ENCODE data around the gene MLXIPL. TPM values are rescaled to one million over a fixed set of nuclear protein-coding genes. Genes with fewer than 3 reads are reported as not detected.
"Not testable (repeated sequence)": the region's sequence is repeated elsewhere in the genome, so short reads cannot be mapped to it uniquely, and the experiment has no call there.

The MLXIPL gene
- total and polyA plus RNA-seq, 7 donors, result 11.1 to 65.2 (median 22.9) TPM

DNA sequence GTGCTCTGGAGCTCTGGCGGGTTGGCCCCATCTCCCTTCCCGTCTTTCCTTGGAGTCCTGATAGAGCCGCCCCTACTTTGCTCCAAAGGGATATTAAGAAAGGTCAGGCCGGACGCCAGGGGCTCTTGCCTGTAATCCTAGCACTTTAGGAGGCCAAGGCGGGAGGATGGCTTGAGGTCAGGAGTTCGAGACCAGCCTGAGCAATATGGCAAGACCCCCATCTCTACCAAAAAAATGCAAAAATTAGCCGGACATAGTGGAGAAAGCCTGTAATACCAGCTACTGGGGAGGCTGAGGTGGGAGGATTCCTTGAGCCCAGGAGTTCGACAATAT is 313 bp upstream of the MLXIPL start:
- peak overlapping the region; percentile 67 for H3K4me3 ChIP-seq
- no peak for ATAC-seq
- intact Hi-C loops (cut with DNase I), result no loop called here

DNA sequence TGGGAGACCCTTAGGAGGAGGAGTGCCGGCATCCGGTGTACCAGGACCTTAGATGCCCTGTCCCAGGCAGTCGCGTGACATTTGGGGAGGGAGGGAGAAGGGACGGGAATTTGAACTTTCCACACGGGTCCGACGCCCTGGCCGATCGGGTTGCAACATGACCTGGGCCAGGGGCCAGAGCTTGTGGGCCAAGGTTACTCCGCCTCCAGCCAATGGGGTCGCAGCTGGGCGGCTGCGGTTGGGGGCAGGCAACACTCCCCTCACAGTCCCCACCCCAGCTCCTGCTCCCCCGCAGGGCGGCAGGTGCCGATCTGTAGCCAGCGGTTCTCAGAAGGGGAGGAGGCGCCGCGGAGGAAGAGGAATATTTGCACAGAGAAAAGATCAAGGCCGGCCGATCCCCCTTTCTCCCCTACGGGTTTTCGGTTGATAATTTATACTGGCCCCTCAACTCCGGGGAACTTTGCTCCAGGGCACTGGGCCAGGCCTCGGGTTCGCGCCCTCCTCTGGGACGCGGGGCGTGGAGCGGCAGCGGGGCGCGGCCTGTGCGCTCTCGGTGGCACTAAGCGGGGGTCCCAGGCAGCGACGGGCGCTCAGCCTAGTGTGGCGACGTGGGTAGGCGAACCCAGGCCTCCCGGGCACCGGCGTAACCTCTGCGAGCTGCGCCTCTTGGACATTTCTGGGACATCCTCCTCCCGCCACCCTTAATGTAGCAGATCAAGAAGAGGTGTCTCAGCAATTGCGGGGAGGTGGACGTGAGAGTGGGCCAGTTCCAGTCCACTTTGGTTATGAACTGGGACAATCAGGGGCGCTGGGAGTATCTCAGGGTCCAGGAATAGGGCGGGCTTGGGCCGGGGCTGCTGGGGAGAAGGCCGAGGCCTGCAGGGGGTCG is 1.2 kb downstream of the MLXIPL start:
- H3K4me1 ChIP-seq, result no peaks in the 10 kb centered on the region
- H3K27me3 ChIP-seq (ENCODE audit: insufficient read depth in 3 of 3, low read length in 2 of 3), result peaks cover 0 to 8% (median 0%) of the 10 kb centered on the region in 3 donors
- 1 to 2% (median 1%) methylated on average over 53 to 58 of the region's 58 CpGs for WGBS, 3 donors
- intact Hi-C loops (cut with DNase I), result no loop called here
- no peaks in the 10 kb centered on the region for H3K9me3 ChIP-seq
- DNase-seq (peak; percentile 91 to 96), ATAC-seq (peak; percentile 73 to 81 (median 78))
- no peaks in the 10 kb centered on the region for H3K36me3 ChIP-seq (ENCODE audit: insufficient read depth in 1 of 2, low read depth in 1 of 2)
- H3K4me3 ChIP-seq, result peak overlapping the region; percentile 67
- peak overlapping the region; percentile 59 for H3K27ac ChIP-seq
- no peak for TF ChIP-seq CTCF (IDR thresholded peaks at IDR 0.05)

More for the DNA sequence above, 313 bp upstream of the MLXIPL start:
- no peak for DNase-seq
- WGBS, 3 donors, result 32 to 40% (median 36%) methylated on average over 9 of the region's 9 CpGs
- H3K4me1 ChIP-seq, result no peaks in the 10 kb centered on the region
- no peak overlapping the region for H3K27ac ChIP-seq
- no peaks in the 10 kb centered on the region for H3K36me3 ChIP-seq (ENCODE audit: insufficient read depth in 1 of 2, low read depth in 1 of 2)
- peaks cover 0 to 22% (median 4%) of the 10 kb centered on the region in 3 donors for H3K27me3 ChIP-seq (ENCODE audit: insufficient read depth in 3 of 3, low read length in 2 of 3)
- no peak for TF ChIP-seq CTCF (IDR thresholded peaks at IDR 0.05)
- no peaks in the 10 kb centered on the region for H3K9me3 ChIP-seq

GRCh38 chr7:73622527-73622908 is 1.8 kb downstream of the MLXIPL start:
- intact Hi-C loops (cut with DNase I), result no loop called here
- H3K4me1 ChIP-seq, result no peaks in the 10 kb centered on the region
- no peaks in the 10 kb centered on the region for H3K9me3 ChIP-seq
- no peak for DNase-seq
- WGBS, 3 donors, result 17 to 30% (median 26%) methylated on average over 2 of the region's 2 CpGs
- peak in 1 of 4 donors; percentile 5 for ATAC-seq
- TF ChIP-seq CTCF (IDR thresholded peaks at IDR 0.05), result no peak
- H3K36me3 ChIP-seq (ENCODE audit: insufficient read depth in 1 of 2, low read depth in 1 of 2), result no peaks in the 10 kb centered on the region
- H3K27me3 ChIP-seq (ENCODE audit: insufficient read depth in 3 of 3, low read length in 2 of 3), result peaks cover 0 to 1% (median 0%) of the 10 kb centered on the region in 3 donors
- peak overlapping the region; percentile 67 for H3K4me3 ChIP-seq
- peak overlapping the region; percentile 59 for H3K27ac ChIP-seq

- Histone ChIP-seq H3K9me3 (no peaks in the 10 kb centered on the region), H3K27me3 (ENCODE audit: insufficient read depth in 3 of 3, low read length in 2 of 3) (no peaks in the 10 kb centered on the region), H3K4me1 (no peaks in the 10 kb centered on the region), H3K27ac (no peak overlapping the region), H3K36me3 (ENCODE audit: insufficient read depth in 1 of 2, low read depth in 1 of 2) (no peaks in the 10 kb centered on the region), H3K4me3 (no peak overlapping the region)
- 56 to 74% (median 67%) methylated on average over 6 to 7 of the region's 7 CpGs for WGBS, 3 donors
- ATAC-seq, result no peak
- intact Hi-C loops (cut with DNase I), result no loop called here
- no peak for DNase-seq
- TF ChIP-seq CTCF (IDR thresholded peaks at IDR 0.05), result no peak
Measured at GRCh38 chr7:73621168-73622063, 2.9 kb downstream of the MLXIPL start.

DNA sequence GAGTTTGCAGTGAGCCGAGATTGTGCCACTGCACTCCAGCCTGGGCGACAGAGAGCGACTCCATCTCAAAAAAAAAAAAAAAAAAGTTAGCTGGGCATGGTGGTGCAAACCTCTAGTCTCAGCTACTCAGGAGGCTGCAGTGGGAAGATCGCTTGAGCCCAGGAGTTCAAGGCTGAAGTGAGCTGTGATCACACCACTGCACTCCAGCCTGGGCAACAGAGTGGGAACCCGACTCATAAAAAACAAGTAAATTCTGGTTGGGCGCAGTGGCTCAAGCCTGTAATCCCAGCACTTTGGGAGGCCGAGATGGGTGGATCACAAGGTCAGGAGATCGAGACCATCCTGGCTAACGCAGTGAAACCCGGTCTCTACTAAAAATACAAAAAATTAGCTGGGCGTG is 4.9 kb downstream of the MLXIPL start:
- H3K4me1 ChIP-seq; H3K27ac ChIP-seq; H3K27me3 ChIP-seq (ENCODE audit: insufficient read depth in 3 of 3, low read length in 2 of 3); DNase-seq; ATAC-seq; H3K9me3 ChIP-seq; intact Hi-C loops (cut with DNase I); H3K4me3 ChIP-seq: not testable (repeated sequence)
- WGBS, 3 donors, result 87 to 90% (median 89%) methylated on average over 11 of the region's 11 CpGs
- peaks cover 0 to 12% of the 10 kb centered on the region in 2 donors for H3K36me3 ChIP-seq (ENCODE audit: insufficient read depth in 1 of 2, low read depth in 1 of 2)
